RWPE1 (cell line): Measurements from ENCODE around the gene ANKHD1.

ENCODE experiments used
- CTCF ChIA-PET: fragments of 350-600 bp; sonication (Branson Sonifier 250); formaldehyde crosslinking; extraction: SDS; loops from one replicate; lab custom pipeline; 2021; lab: Yijun Ruan, JAX
- POLR2A ChIA-PET: fragments of 400-600 bp; formaldehyde crosslinking; extraction: SDS; loops from one replicate; lab custom pipeline; 2020; ENCODE audit warnings: antibody characterized with exemption; ENCODE audit not compliant: low non-redundant PET; lab: Yijun Ruan, JAX
- DNase-seq: peaks from one replicate; pipeline ENCODE4 v3.0.0; 2012; ENCODE audit warnings: low spot score
- H3K27ac ChIP-seq: fragments of 450-650 bp; 2 replicates; pipeline ENCODE4 v1.5.1; 2017
- TF ChIP-seq, protein P1 (sequence below): fragments of 450-650 bp; conservative IDR thresholded peaks from 2 replicates; pipeline ENCODE4 v1.5.1; 2017; ENCODE audit warnings: low read depth, mild to moderate bottlenecking

The ANKHD1 gene

DNA sequence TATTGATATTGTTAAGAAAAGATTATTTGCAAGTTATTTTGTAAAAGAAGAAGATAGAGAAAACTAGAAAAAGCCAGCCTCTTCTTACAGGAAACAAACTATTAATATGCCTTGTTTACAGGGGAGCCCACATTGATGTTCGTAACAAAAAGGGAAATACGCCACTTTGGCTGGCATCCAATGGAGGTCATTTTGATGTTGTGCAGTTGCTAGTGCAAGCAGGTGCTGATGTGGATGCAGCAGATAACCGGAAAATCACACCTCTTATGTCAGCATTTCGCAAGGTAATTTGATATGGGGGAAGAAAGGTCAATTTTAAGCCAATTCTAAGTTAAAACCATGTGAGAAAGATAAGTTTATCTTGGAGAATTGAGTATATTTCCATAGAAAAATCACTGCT is 108.3 kb downstream of the ANKHD1 start:
- DNase-seq, result no peak
- H3K27ac ChIP-seq, result no peak overlapping the region
- TF ChIP-seq, protein P1, sequence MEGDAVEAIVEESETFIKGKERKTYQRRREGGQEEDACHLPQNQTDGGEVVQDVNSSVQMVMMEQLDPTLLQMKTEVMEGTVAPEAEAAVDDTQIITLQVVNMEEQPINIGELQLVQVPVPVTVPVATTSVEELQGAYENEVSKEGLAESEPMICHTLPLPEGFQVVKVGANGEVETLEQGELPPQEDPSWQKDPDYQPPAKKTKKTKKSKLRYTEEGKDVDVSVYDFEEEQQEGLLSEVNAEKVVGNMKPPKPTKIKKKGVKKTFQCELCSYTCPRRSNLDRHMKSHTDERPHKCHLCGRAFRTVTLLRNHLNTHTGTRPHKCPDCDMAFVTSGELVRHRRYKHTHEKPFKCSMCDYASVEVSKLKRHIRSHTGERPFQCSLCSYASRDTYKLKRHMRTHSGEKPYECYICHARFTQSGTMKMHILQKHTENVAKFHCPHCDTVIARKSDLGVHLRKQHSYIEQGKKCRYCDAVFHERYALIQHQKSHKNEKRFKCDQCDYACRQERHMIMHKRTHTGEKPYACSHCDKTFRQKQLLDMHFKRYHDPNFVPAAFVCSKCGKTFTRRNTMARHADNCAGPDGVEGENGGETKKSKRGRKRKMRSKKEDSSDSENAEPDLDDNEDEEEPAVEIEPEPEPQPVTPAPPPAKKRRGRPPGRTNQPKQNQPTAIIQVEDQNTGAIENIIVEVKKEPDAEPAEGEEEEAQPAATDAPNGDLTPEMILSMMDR, result no peak
- CTCF ChIA-PET, result interaction anchor here (0.5 kb wide), 1 partner anchor 10 kb away, joined by 5 read pairs; no protein-coding TSS in a partner anchor
- POLR2A ChIA-PET, result no interaction called here

DNA sequence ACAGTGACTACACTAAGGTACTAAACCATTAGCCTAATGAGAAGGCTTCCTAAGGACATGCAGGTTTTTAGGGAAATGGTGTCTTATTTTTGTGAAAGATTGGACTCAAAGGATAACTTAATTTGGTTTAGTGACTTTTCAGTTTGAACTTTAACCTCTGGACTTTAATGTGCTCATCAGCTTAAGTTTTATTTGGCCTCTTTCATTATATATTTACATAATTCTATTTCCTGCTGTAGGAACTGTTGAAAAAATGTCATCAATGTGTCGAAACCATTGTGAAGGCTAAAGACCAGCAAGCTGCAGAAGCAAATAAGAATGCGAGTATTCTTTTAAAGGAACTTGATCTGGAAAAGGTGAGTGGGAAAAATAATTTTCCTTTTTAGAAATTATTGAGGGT is 111.5 kb downstream of the ANKHD1 start:
- TF ChIP-seq, protein P1, result no peak
- H3K27ac ChIP-seq, result no peak overlapping the region
- ChIA-PET POLR2A (no interaction called here), CTCF (no interaction called here)
- DNase-seq, result no peak

DNA sequence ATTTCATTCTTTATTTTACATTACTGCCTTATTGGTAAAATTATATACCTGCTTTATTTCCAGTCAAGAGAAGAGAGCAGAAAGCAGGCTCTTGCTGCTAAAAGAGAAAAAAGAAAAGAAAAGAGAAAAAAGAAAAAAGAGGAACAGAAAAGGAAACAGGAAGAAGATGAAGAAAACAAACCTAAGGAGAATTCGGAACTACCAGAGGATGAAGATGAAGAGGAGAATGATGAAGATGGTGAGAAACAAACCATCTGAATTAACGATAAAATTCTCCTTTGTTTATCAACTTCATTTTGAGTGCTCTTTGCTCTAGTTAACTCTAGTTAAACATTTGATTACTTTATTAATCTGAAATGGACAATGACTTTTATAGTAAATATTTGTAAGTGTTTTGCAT is 122.4 kb downstream of the ANKHD1 start:
- ChIA-PET CTCF (interaction anchor here (0.7 kb wide), 1 partner anchor 1757 kb away, joined by 3 read pairs; no protein-coding TSS in a partner anchor), POLR2A (no interaction called here)
- H3K27ac ChIP-seq, result no peak overlapping the region
- DNase-seq, result no peak
- TF ChIP-seq, protein P1, result no peak

DNA sequence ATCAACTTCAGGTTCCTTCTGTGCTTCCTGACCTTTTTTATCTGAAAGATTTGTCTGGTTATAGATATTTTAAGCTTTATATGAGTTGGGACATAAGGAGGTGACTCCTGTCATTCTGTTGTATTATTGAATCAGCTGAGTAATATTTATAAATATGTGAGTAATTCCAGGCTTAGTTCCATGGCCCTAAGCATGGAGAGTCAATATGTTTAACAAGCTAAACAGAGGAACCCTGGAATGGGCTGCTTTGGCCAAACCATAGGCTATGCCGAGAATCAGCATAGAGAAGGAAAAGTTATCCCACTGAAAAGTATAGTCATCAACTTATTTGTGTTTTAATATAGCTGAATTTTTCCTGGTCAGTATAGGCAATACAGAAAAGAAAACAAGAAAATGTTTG is 138.6 kb downstream of the ANKHD1 start:
- H3K27ac ChIP-seq, result no peak overlapping the region
- TF ChIP-seq, protein P1, result no peak
- POLR2A ChIA-PET, result no interaction called here
- CTCF ChIA-PET, result no interaction called here
- DNase-seq, result no peak

DNA sequence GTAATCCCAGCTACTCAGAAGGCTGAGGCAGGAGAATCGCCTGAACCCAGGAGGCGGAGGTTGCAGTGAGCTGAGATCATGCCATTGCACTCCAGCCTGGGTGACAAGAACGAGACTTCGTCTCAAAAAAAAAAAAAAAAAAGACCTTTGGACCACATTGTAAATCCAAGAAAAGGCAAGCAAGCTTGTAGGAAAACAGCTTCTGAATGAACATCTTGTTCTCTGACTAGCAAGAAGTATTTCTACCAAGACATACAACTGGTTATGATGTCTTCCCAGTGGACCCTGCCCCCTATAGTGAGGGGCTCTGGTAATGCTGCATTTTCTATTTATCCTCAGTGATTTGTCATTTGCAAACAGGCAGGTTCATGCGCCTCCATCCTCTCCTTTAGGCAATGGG is 141.3 kb downstream of the ANKHD1 start:
- CTCF ChIA-PET, result interaction anchor here (0.6 to 0.8 kb wide), 2 partner anchors 215 to 666 kb away, joined by 3 read pairs; no protein-coding TSS in a partner anchor
- no peak overlapping the region for H3K27ac ChIP-seq
- no peak for DNase-seq
- POLR2A ChIA-PET, result no interaction called here
- TF ChIP-seq, protein P1, result no peak

DNA sequence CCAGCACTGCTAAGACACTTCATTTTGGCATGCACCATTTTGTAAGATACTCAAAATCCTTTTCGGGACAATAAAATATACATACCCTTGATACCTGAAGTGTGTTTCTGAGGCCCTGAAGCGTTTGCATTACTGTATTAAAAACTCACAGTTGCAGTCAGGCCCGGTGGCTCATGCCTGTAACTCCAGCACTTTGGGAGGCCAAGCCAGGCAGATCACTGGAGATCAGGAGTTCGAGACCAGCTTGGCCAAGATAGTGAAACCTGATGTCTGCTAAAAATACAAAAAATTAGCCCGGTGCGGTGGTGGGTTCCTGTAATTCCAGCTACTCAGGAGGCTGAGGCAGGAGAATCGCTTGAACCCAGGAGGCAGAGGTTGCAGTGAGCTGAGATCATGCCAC is 143.4 kb downstream of the ANKHD1 start:
- H3K27ac ChIP-seq, result no peak overlapping the region
- CTCF ChIA-PET, result interaction anchor here (0.6 kb wide), 1 partner anchor 24 kb away, joined by 3 read pairs; no protein-coding TSS in a partner anchor
- TF ChIP-seq, protein P1, result no peak
- POLR2A ChIA-PET, result no interaction called here
- no peak for DNase-seq

DNA sequence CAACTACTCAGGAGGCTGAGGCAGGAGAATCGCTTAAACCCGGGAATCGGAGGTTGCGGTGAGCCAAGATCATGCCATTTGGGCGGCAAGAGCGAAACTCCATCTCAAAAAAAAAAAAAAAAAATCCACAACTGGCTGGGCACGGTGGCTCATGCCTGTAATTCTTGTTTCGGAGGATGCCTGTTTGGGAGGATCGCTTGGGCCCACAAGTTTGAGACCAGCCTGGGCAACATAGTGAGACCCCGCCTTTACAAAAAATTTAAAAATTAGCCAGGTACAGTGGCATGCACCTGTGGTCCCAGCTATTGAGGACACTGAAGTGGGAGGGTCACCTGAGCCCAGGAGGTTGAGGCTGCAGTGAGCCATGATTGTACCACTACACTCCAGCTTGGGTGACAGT is 144.0 kb downstream of the ANKHD1 start:
- peak overlapping the region; percentile 46 for H3K27ac ChIP-seq
- DNase-seq, result no peak
- TF ChIP-seq, protein P1, result no peak
- ChIA-PET POLR2A (interaction anchor here (0.7 kb wide), 1 partner anchor 707 kb away, joined by 3 read pairs; no protein-coding TSS in a partner anchor), CTCF (no interaction called here)
